Measurements from ENCODE around the gene YY1.

- no peak for TF ChIP-seq POLR2A (IDR thresholded peaks at IDR 0.05)
- TF ChIP-seq, protein P1, sequence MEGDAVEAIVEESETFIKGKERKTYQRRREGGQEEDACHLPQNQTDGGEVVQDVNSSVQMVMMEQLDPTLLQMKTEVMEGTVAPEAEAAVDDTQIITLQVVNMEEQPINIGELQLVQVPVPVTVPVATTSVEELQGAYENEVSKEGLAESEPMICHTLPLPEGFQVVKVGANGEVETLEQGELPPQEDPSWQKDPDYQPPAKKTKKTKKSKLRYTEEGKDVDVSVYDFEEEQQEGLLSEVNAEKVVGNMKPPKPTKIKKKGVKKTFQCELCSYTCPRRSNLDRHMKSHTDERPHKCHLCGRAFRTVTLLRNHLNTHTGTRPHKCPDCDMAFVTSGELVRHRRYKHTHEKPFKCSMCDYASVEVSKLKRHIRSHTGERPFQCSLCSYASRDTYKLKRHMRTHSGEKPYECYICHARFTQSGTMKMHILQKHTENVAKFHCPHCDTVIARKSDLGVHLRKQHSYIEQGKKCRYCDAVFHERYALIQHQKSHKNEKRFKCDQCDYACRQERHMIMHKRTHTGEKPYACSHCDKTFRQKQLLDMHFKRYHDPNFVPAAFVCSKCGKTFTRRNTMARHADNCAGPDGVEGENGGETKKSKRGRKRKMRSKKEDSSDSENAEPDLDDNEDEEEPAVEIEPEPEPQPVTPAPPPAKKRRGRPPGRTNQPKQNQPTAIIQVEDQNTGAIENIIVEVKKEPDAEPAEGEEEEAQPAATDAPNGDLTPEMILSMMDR (IDR thresholded peaks at IDR 0.05) = no peak
Measured at GRCh38 chr14:100289916-100290606, 51.1 kb downstream of the YY1 start.

All from vagina (tissue), 2 donors.